GM18505 (cell line): ENCODE results near the gene CYP2F1.
"Not testable (repeated sequence)": the region's sequence is repeated elsewhere in the genome, so short reads cannot be mapped to it uniquely, and the experiment has no call there.

Source experiments
- ATAC-seq: cut with Tn5 transposase; IDR thresholded peaks from one replicate; pipeline ENCODE4 v1.9.1; 2021; ENCODE audit not compliant: unreplicated experiment
- POLR2A ChIP-seq: IDR thresholded peaks from 4 replicates; pipeline ENCODE4 v1.6.1; 2011; ENCODE audit warnings: borderline replicate concordance; ENCODE audit not compliant: insufficient read depth, insufficient read length; ENCODE audit errors: extremely low read depth

The CYP2F1 gene, protein sequence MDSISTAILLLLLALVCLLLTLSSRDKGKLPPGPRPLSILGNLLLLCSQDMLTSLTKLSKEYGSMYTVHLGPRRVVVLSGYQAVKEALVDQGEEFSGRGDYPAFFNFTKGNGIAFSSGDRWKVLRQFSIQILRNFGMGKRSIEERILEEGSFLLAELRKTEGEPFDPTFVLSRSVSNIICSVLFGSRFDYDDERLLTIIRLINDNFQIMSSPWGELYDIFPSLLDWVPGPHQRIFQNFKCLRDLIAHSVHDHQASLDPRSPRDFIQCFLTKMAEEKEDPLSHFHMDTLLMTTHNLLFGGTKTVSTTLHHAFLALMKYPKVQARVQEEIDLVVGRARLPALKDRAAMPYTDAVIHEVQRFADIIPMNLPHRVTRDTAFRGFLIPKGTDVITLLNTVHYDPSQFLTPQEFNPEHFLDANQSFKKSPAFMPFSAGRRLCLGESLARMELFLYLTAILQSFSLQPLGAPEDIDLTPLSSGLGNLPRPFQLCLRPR

DNA sequence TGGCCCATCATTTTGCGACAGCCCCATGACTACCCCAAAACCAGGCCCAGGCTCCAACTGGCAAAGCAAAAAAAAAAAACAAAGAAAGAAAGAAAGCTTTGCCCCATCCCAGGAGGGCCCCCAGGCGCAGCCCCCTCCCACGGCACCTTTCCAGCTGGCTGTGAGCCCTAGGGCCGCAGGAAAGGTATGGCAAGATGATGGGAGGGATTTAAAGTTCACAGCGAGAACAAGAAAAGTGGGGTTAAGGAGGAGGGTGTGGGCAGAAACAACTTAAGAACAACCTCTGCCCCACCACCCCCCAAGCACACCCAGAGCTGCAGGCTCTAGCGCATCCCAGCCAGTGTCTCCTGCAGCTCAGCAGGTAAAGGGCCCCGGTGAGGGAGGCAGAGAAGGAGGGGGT lies at the start of gene CYP2F1:
CYP2F1 (plus strand) TSS at position 301 of the 400 bp plus-strand sequence. CDS start 1,757 bp downstream, outside the sequence.
- no peak for ATAC-seq
- TF ChIP-seq POLR2A = no peak

- TF ChIP-seq POLR2A = no peak
- ATAC-seq = no peak
Observed at GRCh38 chr19:41064974-41065569, 49.2 kb upstream of the CYP2F1 start.

GRCh38 chr19:41076286-41076685 lies 37.9 kb upstream of the CYP2F1 start:
- ATAC-seq = no peak
- no peak for TF ChIP-seq POLR2A

DNA sequence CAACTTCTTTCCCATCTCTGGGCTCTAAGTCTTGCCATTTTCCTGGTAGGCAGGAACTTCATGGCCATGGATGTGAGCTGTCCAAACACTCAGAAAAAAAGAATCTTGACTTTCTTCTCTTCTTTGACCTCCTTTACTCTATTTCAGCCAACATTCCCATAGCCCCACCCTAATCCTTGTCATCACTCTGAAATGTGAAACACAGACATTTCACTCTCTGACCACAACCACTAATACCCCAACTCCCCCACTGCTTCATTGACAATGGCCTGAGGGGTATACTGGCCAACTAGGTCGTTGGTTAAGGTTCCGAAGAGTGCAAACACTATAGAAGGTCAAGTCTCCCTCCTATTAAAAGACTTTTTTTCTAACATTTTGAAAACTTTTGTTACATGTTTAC lies 30.7 kb upstream of the CYP2F1 start:
- ATAC-seq = no peak
- no peak for TF ChIP-seq POLR2A

GRCh38 chr19:41085748-41086415 lies 28.4 kb upstream of the CYP2F1 start:
- no peak for ATAC-seq
- no peak for TF ChIP-seq POLR2A

DNA sequence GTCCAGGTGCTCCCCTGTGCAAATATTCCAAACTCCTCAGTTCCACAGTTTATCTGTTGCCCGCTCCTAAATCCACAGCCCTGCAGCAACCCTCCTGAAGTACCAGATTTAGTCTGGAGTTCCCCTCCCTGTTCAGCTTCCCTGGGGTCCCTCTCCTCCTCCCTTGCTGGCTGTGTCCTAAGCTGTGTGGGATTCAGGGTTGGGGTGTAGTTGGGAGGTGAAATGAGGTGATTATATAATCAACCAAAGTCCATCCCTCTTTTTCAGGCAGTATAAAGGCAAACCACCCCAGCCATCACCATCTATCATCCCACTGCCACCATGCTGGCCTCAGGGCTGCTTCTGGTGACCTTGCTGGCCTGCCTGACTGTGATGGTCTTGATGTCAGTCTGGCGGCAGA lies 26.1 kb upstream of the CYP2F1 start, which contains the start of gene CYP2A13:
CYP2A13 (plus strand) TSS at position 301 of the 400 bp plus-strand sequence; CDS start at position 322, 21 bp downstream.
- ATAC-seq = no peak
- no peak for TF ChIP-seq POLR2A

GRCh38 chr19:41089959-41090358 lies 24.3 kb upstream of the CYP2F1 start:
- TF ChIP-seq POLR2A = no peak
- no peak for ATAC-seq

GRCh38 chr19:41095703-41096102 lies 18.5 kb upstream of the CYP2F1 start:
- TF ChIP-seq POLR2A = no peak
- no peak for ATAC-seq

DNA sequence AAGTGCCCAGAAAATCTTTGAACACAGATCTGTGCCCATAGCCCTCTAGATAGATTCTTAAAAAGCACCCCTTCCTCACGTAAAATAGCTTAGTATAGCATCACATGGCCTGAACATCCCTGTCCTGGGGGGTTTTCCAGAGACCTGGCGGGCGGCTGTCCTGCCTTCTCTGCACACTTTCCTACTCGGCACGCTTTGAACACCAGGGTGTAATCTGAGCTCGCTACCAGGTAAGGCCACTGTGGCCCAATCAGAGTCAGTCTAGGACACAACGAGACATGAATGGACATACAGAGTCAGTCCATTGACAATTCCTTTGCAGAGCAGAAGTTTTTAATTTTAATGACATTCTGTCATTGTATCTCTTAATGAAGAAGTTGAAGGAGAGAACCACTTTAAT lies 17.9 kb upstream of the CYP2F1 start:
- no peak for TF ChIP-seq POLR2A
- no peak for ATAC-seq

GRCh38 chr19:41097302-41097701 lies 16.9 kb upstream of the CYP2F1 start:
- ATAC-seq = no peak
- no peak for TF ChIP-seq POLR2A

- no peak for TF ChIP-seq POLR2A
- no peak for ATAC-seq
Observed at GRCh38 chr19:41098762-41099161, 15.5 kb upstream of the CYP2F1 start.

DNA sequence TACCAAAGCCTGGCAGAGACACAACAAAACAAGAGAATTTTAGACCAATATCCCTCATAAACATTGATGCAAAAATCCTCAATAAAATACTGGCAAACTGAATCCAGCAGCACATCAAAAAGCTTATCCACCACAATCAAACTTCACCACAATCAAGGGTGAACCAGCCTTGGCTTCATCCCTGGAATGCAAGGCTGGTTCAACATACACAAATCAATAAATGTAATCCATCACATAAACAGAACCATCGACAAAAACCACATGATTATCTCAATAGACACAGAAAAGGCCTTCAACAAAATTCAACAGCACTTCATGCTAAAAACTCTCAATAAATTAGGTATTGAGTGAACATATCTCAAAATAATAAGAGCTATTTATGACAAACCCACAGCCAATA lies 12.0 kb upstream of the CYP2F1 start:
- ATAC-seq = not testable (repeated sequence)

DNA sequence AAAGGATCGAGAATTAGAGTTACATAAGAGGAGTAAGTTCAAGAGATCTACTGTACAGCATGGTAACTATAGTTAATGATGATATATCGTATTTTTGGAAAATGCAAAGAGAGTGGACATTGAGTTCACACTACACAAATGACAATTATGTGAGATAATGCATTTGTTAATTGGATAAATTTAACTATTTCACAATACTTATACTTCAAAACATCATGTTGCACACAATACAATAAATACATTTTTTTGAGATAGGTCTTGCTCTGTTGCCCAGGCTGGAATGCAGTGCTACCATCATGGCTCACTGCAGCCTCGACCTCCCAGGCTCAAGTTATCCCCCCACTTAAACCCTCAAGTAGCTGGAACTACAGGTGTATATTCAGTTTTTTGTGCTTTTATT lies 8.1 kb upstream of the CYP2F1 start:
- ATAC-seq = no peak
- no peak for TF ChIP-seq POLR2A
